Measurements from ENCODE around the gene GPSM1.
A peak's percentile ranks its signal among the peaks of the same experiment; 100 is the strongest.

The GPSM1 gene, protein sequence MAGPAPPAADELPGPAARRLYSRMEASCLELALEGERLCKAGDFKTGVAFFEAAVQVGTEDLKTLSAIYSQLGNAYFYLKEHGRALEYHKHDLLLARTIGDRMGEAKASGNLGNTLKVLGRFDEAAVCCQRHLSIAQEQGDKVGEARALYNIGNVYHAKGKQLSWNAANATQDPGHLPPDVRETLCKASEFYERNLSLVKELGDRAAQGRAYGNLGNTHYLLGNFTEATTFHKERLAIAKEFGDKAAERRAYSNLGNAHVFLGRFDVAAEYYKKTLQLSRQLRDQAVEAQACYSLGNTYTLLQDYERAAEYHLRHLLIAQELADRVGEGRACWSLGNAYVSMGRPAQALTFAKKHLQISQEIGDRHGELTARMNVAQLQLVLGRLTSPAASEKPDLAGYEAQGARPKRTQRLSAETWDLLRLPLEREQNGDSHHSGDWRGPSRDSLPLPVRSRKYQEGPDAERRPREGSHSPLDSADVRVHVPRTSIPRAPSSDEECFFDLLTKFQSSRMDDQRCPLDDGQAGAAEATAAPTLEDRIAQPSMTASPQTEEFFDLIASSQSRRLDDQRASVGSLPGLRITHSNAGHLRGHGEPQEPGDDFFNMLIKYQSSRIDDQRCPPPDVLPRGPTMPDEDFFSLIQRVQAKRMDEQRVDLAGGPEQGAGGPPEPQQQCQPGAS

DNA sequence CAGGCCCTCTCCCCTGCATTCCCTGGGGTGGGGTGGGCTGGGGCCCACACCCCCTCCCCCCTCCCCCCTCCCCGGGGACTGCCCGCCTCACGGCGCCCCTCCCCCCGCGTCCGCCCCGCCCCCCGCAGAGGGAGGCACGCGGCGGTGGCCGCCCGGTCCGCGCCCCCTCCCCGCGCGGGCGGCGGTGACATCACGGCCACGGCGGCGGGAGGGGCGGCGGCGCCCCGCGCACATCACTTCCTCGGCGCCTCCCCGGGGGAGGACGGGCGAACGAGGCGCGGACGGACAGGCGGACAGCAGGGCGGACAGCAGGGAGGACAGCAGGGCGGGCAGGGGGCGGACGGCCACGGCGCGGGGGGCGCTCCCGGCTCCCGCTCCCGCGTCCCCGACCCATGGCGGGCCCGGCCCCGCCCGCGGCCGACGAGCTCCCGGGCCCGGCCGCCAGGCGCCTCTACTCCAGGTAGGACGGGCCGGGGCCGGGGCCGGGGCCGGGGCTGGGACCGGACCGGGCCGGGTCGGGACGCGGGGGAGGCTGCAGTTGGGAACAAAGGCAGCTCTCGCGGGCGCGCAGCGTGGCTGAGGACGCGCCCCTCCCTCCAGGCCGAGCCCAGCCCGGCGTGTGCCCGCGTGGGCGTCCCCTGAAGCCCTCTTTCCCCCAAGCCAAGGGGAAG is at the start of gene GPSM1:
Gene GPSM1, plus strand, starts transcription at position 236 of the 671 bp plus-strand sequence. Its CDS starts 157 bp downstream, at position 393.
- no peak for TF ChIP-seq EP300 (IDR thresholded peaks at IDR 0.05; ENCODE audit: borderline replicate concordance)
- TF ChIP-seq YY1 (IDR thresholded peaks at IDR 0.05; ENCODE audit: low read depth), result peak; percentile 19; the same call in 1 of the 2 replicates
- peak; percentile 51; the same call in 1 of the 2 replicates for TF ChIP-seq EGR1 (IDR thresholded peaks at IDR 0.05)
- 0 out of 2 replicates have a peak, but pooled peaks have one; percentile 11 for TF ChIP-seq TCF12 (IDR thresholded peaks at IDR 0.05; ENCODE audit: low read depth)
- TF ChIP-seq FOXM1 (IDR thresholded peaks at IDR 0.05; ENCODE audit: borderline replicate concordance, low read depth), result no peak
- TF ChIP-seq, protein P1, sequence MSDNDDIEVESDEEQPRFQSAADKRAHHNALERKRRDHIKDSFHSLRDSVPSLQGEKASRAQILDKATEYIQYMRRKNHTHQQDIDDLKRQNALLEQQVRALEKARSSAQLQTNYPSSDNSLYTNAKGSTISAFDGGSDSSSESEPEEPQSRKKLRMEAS (IDR thresholded peaks at IDR 0.05), result peak; percentile 23; the same call in 1 of the 2 replicates

DNA sequence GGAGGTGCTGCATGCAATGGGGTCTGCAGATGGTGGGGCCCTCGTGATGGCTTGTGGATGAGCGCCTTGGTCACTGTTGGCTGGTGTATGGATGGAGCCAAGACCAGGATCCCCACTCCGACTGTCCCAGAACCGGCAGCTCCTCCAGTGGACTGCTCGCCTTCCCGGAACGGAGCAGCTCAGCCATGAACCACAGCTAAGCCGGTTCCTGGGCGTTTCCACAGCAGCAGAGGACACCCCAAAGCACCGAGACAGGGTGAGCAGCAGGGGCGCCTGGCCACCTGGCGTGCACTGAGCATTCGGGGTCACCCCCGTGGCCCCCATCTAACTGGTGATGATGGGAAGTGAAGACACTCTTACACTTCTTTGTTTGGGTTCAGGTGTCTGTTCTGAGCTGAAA is 49.6 kb upstream of the GPSM1 start:
- no peak for TF ChIP-seq CEBPB (IDR thresholded peaks at IDR 0.05)
- TF ChIP-seq EP300 (IDR thresholded peaks at IDR 0.05; ENCODE audit: borderline replicate concordance), result no peak
- no peak for TF ChIP-seq TEAD4 (IDR thresholded peaks at IDR 0.05)
- TF ChIP-seq, protein P2, sequence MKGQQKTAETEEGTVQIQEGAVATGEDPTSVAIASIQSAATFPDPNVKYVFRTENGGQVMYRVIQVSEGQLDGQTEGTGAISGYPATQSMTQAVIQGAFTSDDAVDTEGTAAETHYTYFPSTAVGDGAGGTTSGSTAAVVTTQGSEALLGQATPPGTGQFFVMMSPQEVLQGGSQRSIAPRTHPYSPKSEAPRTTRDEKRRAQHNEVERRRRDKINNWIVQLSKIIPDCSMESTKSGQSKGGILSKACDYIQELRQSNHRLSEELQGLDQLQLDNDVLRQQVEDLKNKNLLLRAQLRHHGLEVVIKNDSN (IDR thresholded peaks at IDR 0.05), result no peak
- TF ChIP-seq NFIC (IDR thresholded peaks at IDR 0.05), result no peak
- no peak for TF ChIP-seq RAD21 (IDR thresholded peaks at IDR 0.05; ENCODE audit: low read depth)
- no peak for TF ChIP-seq TCF12 (IDR thresholded peaks at IDR 0.05; ENCODE audit: low read depth)
- no peak for TF ChIP-seq EGR1 (IDR thresholded peaks at IDR 0.05)
- TF ChIP-seq TAF1 (IDR thresholded peaks at IDR 0.05; ENCODE audit: low read depth), result no peak
- TF ChIP-seq, protein P3, sequence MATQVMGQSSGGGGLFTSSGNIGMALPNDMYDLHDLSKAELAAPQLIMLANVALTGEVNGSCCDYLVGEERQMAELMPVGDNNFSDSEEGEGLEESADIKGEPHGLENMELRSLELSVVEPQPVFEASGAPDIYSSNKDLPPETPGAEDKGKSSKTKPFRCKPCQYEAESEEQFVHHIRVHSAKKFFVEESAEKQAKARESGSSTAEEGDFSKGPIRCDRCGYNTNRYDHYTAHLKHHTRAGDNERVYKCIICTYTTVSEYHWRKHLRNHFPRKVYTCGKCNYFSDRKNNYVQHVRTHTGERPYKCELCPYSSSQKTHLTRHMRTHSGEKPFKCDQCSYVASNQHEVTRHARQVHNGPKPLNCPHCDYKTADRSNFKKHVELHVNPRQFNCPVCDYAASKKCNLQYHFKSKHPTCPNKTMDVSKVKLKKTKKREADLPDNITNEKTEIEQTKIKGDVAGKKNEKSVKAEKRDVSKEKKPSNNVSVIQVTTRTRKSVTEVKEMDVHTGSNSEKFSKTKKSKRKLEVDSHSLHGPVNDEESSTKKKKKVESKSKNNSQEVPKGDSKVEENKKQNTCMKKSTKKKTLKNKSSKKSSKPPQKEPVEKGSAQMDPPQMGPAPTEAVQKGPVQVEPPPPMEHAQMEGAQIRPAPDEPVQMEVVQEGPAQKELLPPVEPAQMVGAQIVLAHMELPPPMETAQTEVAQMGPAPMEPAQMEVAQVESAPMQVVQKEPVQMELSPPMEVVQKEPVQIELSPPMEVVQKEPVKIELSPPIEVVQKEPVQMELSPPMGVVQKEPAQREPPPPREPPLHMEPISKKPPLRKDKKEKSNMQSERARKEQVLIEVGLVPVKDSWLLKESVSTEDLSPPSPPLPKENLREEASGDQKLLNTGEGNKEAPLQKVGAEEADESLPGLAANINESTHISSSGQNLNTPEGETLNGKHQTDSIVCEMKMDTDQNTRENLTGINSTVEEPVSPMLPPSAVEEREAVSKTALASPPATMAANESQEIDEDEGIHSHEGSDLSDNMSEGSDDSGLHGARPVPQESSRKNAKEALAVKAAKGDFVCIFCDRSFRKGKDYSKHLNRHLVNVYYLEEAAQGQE (IDR thresholded peaks at IDR 0.05; ENCODE audit: low read depth), result no peak
- TF ChIP-seq ZBTB7A (IDR thresholded peaks at IDR 0.05; ENCODE audit: low read depth), result no peak
- TF ChIP-seq, protein P1 (IDR thresholded peaks at IDR 0.05), result no peak
- TF ChIP-seq CREB1 (IDR thresholded peaks at IDR 0.05; ENCODE audit: low read depth), result no peak
- TF ChIP-seq FOXM1 (IDR thresholded peaks at IDR 0.05; ENCODE audit: borderline replicate concordance, low read depth), result no peak
- TF ChIP-seq YY1 (IDR thresholded peaks at IDR 0.05; ENCODE audit: low read depth), result no peak

DNA sequence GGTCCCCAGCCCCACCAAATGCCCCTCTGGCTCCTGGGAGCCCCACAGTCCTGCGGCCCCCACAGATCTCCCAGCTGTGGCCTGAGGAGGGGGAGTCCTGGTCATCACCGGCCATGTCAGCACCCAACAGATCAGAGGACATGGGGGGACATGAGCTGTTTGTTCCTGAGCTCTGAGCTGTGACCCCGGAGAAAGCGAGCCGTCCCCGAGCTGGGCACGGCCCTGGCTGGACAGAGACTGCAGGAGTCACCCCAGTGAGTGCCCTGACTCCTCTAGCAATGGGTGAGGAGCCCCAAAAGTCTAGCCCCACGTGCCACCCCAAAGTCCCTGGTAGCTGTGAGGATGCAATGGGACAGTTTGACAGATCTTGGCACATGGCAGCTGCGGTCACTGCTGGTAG is 49.1 kb upstream of the GPSM1 start:
- TF ChIP-seq CEBPB (IDR thresholded peaks at IDR 0.05) (no peak), FOXM1 (IDR thresholded peaks at IDR 0.05; ENCODE audit: borderline replicate concordance, low read depth) (no peak), TEAD4 (IDR thresholded peaks at IDR 0.05) (no peak), EP300 (IDR thresholded peaks at IDR 0.05; ENCODE audit: borderline replicate concordance) (no peak), NFIC (IDR thresholded peaks at IDR 0.05) (no peak), CREB1 (IDR thresholded peaks at IDR 0.05; ENCODE audit: low read depth) (no peak), RAD21 (IDR thresholded peaks at IDR 0.05; ENCODE audit: low read depth) (no peak), ZBTB7A (IDR thresholded peaks at IDR 0.05; ENCODE audit: low read depth) (no peak), EGR1 (IDR thresholded peaks at IDR 0.05) (no peak), YY1 (IDR thresholded peaks at IDR 0.05; ENCODE audit: low read depth) (no peak), TAF1 (IDR thresholded peaks at IDR 0.05; ENCODE audit: low read depth) (no peak)
- TF ChIP-seq, protein P2 (IDR thresholded peaks at IDR 0.05), result no peak
- TF ChIP-seq, protein P1 (IDR thresholded peaks at IDR 0.05), result no peak
- TF ChIP-seq, protein P3 (IDR thresholded peaks at IDR 0.05; ENCODE audit: low read depth), result no peak

DNA sequence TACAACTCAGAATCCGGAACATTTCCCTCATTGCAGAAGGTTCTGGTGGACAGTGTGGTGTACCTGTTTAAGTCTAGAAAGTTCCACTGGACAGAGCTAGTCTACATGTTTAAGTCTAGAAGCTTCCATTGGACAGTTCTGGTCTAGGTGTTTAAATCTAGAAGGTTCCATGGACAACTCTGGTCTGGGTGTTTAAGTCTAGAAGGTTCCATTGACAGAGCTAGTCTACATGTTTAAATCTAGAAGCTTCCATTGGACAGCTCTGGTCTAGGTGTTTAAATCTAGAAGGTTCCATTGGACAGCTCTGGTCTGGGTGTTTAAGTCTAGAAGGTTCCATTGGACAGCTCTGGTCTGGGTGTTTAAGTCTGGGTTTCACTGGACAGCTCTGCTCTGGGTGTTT is 48.4 kb upstream of the GPSM1 start:
- TF ChIP-seq, protein P1 (IDR thresholded peaks at IDR 0.05), result no peak
- TF ChIP-seq RAD21 (IDR thresholded peaks at IDR 0.05; ENCODE audit: low read depth) (no peak), CEBPB (IDR thresholded peaks at IDR 0.05) (no peak), TAF1 (IDR thresholded peaks at IDR 0.05; ENCODE audit: low read depth) (no peak), ZBTB7A (IDR thresholded peaks at IDR 0.05; ENCODE audit: low read depth) (no peak), FOXM1 (IDR thresholded peaks at IDR 0.05; ENCODE audit: borderline replicate concordance, low read depth) (no peak)
